ENCODE results near the gene TMEM255B. TPM values are rescaled to one million over a fixed set of nuclear protein-coding genes. Genes with fewer than 3 reads are reported as not detected.

Gene TMEM255B
- total RNA-seq, 1 donor from 2014 or later = 8.4 TPM

DNA sequence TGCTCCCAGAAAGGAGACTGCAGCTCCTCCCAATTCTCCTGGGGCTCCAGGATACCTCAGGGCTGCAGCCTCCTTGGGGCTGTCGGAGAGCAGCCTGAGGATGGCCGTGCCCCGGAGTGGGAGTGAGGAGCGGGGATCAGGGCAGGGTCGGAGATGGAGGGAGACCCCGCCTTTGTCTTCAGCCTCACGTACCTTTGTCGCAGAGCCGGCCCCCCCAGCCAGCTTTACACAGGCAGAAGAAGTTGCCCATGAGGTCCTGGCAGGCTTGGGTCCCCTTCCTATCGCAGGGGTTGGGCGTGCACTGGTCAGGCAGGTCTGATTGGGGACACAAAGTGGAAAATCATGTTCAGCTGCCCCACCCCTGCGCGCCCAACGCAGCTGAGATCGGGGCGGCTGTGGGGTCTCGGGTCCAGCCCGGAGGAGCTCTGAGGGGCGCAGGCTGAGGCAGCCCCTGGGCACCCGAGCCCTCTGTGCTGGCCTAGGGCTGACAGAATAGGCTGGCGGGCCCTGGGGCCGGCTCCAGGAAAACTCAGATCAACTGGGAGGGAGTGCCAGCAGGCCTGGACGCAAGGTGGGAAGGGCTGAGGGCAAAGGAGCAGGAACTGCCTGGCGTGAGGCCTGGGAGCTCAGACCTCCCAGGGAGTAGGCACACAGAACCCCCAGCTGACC, 80.6 kb downstream of the TMEM255B start:
- Histone ChIP-seq H2AFZ (ENCODE audit: low read depth, low read length) (no peak overlapping the region), H3K27ac (ENCODE audit: low read depth, low read length) (no peak overlapping the region), H3K4me2 (ENCODE audit: low read length) (peak overlapping the region; percentile 79), H3K9me3 (ENCODE audit: insufficient read depth, low read depth, low read length) (no peaks in the 10 kb centered on the region), H3K4me3 (ENCODE audit: insufficient read depth, low read depth, low read length) (no peak overlapping the region), H3K79me2 (ENCODE audit: insufficient read depth, low read length) (peaks cover 36% of the 10 kb centered on the region), H3K9ac (ENCODE audit: low read length) (no peak overlapping the region), H3K4me1 (ENCODE audit: insufficient read depth, low read length) (peaks cover 41% of the 10 kb centered on the region), H4K20me1 (ENCODE audit: insufficient read depth, low read length) (peaks cover 5% of the 10 kb centered on the region), H3K27me3 (ENCODE audit: insufficient read depth, low read length) (no peaks in the 10 kb centered on the region), H3K36me3 (ENCODE audit: insufficient read depth, low read length) (no peaks in the 10 kb centered on the region)
- no peaks in the 10 kb centered on the region for H3K27me3 Mint-ChIP-seq (ENCODE audit: low read depth, unreplicated experiment)
- FAIRE-seq (no peak), DNase-seq (ENCODE audit: low read depth) (no peak)
- no peak overlapping the region for H3K27ac Mint-ChIP-seq (ENCODE audit: unreplicated experiment)
- H3K36me3 Mint-ChIP-seq (ENCODE audit: low read depth, unreplicated experiment) = peaks cover 9% of the 10 kb centered on the region
- no peaks in the 10 kb centered on the region for H3K9me3 Mint-ChIP-seq (ENCODE audit: unreplicated experiment)
- TF ChIP-seq EZH2 (IDR thresholded peaks at IDR 0.05; ENCODE audit: insufficient read depth, low read length) = no peak
- TF ChIP-seq, protein P1, sequence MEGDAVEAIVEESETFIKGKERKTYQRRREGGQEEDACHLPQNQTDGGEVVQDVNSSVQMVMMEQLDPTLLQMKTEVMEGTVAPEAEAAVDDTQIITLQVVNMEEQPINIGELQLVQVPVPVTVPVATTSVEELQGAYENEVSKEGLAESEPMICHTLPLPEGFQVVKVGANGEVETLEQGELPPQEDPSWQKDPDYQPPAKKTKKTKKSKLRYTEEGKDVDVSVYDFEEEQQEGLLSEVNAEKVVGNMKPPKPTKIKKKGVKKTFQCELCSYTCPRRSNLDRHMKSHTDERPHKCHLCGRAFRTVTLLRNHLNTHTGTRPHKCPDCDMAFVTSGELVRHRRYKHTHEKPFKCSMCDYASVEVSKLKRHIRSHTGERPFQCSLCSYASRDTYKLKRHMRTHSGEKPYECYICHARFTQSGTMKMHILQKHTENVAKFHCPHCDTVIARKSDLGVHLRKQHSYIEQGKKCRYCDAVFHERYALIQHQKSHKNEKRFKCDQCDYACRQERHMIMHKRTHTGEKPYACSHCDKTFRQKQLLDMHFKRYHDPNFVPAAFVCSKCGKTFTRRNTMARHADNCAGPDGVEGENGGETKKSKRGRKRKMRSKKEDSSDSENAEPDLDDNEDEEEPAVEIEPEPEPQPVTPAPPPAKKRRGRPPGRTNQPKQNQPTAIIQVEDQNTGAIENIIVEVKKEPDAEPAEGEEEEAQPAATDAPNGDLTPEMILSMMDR (IDR thresholded peaks at IDR 0.05; ENCODE audit: insufficient read depth, low read depth, low read length) = no peak
- H3K4me3 Mint-ChIP-seq (ENCODE audit: unreplicated experiment) = no peak overlapping the region
- peaks cover 23% of the 10 kb centered on the region for H3K4me1 Mint-ChIP-seq (ENCODE audit: low read depth, unreplicated experiment)

DNA sequence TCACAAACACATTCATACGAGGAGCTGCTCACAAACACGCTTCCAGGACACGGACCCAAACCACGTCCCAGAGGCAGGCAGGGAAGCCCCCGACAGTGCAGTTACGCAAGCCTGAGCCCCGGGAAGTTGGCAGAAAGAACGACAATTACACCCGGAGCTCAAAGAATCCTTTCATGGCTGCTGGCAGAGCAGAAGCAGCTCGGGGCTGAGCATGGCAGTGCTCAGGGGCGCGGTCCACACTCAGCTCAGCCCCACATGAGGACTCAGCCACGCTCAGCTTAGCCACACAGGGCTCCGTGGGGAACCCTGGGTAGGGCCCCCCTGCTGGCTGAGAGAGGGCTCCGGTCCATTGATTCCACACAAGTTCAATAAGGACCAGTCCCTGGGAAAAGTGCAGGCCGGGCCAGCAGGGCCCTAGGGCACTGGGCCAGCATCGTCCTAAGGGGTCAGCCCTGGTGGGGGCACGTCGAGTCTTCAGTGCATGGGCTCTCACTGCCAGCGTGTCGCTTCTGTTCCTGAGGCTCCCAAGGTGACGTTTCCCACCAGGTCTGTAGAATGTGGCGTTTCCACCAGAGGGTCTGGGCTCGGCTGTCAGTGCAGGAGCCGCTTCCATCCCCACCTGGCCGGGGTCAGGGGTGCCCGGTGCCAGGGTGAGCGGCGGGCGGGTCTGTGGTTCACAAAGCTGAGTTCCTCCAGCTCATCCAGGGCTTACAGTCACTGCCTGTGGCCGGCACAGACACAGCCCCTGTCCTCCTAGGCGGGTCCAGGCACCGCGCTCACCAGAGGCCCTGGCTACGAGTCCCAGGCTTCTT, 81.7 kb downstream of the TMEM255B start:
- H3K27me3 ChIP-seq (ENCODE audit: insufficient read depth, low read length) = no peaks in the 10 kb centered on the region
- DNase-seq (ENCODE audit: low read depth) (no peak), FAIRE-seq (no peak)
- peaks cover 14% of the 10 kb centered on the region for H4K20me1 ChIP-seq (ENCODE audit: insufficient read depth, low read length)
- H3K4me2 ChIP-seq (ENCODE audit: low read length) = peak overlapping the region; percentile 79
- H3K4me1 ChIP-seq (ENCODE audit: insufficient read depth, low read length) = peaks cover 45% of the 10 kb centered on the region
- Mint-ChIP-seq H3K9me3 (ENCODE audit: unreplicated experiment) (no peaks in the 10 kb centered on the region), H3K27ac (ENCODE audit: unreplicated experiment) (no peak overlapping the region), H3K4me3 (ENCODE audit: unreplicated experiment) (no peak overlapping the region), H3K27me3 (ENCODE audit: low read depth, unreplicated experiment) (no peaks in the 10 kb centered on the region), H3K36me3 (ENCODE audit: low read depth, unreplicated experiment) (peaks cover 15% of the 10 kb centered on the region), H3K4me1 (ENCODE audit: low read depth, unreplicated experiment) (peaks cover 32% of the 10 kb centered on the region)
- no peak overlapping the region for H3K27ac ChIP-seq (ENCODE audit: low read depth, low read length)
- TF ChIP-seq, protein P1 (IDR thresholded peaks at IDR 0.05; ENCODE audit: insufficient read depth, low read depth, low read length) = no peak
- TF ChIP-seq EZH2 (IDR thresholded peaks at IDR 0.05; ENCODE audit: insufficient read depth, low read length) = no peak
- H3K36me3 ChIP-seq (ENCODE audit: insufficient read depth, low read length) = no peaks in the 10 kb centered on the region
- no peak overlapping the region for H2AFZ ChIP-seq (ENCODE audit: low read depth, low read length)
- H3K9me3 ChIP-seq (ENCODE audit: insufficient read depth, low read depth, low read length) = no peaks in the 10 kb centered on the region
- no peak overlapping the region for H3K4me3 ChIP-seq (ENCODE audit: insufficient read depth, low read depth, low read length)
- H3K9ac ChIP-seq (ENCODE audit: low read length) = peak overlapping the region; percentile 25
- peaks cover 44% of the 10 kb centered on the region for H3K79me2 ChIP-seq (ENCODE audit: insufficient read depth, low read length)

DNA sequence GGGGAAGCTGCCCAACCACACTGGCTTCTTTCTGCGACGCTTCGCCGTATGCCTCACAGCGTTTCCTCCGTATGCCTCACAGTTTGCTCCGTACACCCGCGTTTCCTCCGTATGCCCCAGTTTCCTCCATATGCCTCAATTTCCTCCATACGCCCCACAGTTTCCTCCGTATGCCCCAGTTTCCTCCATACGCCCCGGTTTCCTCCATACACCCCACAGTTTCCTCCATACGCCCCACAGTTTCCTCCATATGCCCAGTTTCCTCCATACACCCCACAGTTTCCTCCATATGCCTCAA, 82.3 kb downstream of the TMEM255B start:
- no peak overlapping the region for H3K9ac ChIP-seq (ENCODE audit: low read length)
- H3K27ac ChIP-seq (ENCODE audit: low read depth, low read length) = no peak overlapping the region
- Mint-ChIP-seq H3K9me3 (ENCODE audit: unreplicated experiment) (no peaks in the 10 kb centered on the region), H3K4me1 (ENCODE audit: low read depth, unreplicated experiment) (peaks cover 32% of the 10 kb centered on the region), H3K36me3 (ENCODE audit: low read depth, unreplicated experiment) (peaks cover 15% of the 10 kb centered on the region), H3K27me3 (ENCODE audit: low read depth, unreplicated experiment) (no peaks in the 10 kb centered on the region), H3K27ac (ENCODE audit: unreplicated experiment) (no peak overlapping the region), H3K4me3 (ENCODE audit: unreplicated experiment) (no peak overlapping the region)
- peaks cover 45% of the 10 kb centered on the region for H3K4me1 ChIP-seq (ENCODE audit: insufficient read depth, low read length)
- H3K4me2 ChIP-seq (ENCODE audit: low read length) = no peak overlapping the region
- H3K79me2 ChIP-seq (ENCODE audit: insufficient read depth, low read length) = peaks cover 50% of the 10 kb centered on the region
- H2AFZ ChIP-seq (ENCODE audit: low read depth, low read length) = no peak overlapping the region
- H4K20me1 ChIP-seq (ENCODE audit: insufficient read depth, low read length) = peaks cover 17% of the 10 kb centered on the region
- H3K4me3 ChIP-seq (ENCODE audit: insufficient read depth, low read depth, low read length) = no peak overlapping the region
- no peaks in the 10 kb centered on the region for H3K27me3 ChIP-seq (ENCODE audit: insufficient read depth, low read length)
- TF ChIP-seq, protein P1 (IDR thresholded peaks at IDR 0.05; ENCODE audit: insufficient read depth, low read depth, low read length) = no peak
- TF ChIP-seq EZH2 (IDR thresholded peaks at IDR 0.05; ENCODE audit: insufficient read depth, low read length) = no peak
- H3K9me3 ChIP-seq (ENCODE audit: insufficient read depth, low read depth, low read length) = no peaks in the 10 kb centered on the region
- H3K36me3 ChIP-seq (ENCODE audit: insufficient read depth, low read length) = no peaks in the 10 kb centered on the region
- DNase-seq (ENCODE audit: low read depth) = no peak
- FAIRE-seq = no peak
